ENCODE results near the gene HSD17B2. TPM values are rescaled to one million over a fixed set of nuclear protein-coding genes. Genes with fewer than 3 reads are reported as not detected.

HSD17B2 gene
- total RNA-seq, 1 donor from 2014 or later, result 105 TPM

DNA sequence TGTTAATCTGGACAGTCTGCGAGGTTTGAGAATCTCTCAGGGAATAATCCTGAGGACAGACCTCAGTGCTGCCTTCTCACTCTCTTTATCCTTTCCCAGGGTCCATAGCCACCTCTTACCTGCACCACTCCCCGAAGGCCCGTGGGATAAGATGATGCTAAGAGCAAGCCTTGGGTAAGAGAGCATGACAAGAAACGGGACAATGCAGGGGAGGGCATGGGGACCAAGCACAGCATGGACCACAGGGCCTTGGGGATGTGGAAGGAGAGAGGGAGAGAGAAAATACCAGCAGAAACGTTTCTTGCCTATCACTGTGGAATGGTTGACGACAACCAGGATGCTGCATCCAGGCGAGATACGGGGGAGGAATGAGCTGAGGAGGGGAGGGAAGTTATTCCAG lies 15.5 kb upstream of the HSD17B2 start:
- DNase-seq (ENCODE audit: low read depth in 2 of 2), result no peak

DNA sequence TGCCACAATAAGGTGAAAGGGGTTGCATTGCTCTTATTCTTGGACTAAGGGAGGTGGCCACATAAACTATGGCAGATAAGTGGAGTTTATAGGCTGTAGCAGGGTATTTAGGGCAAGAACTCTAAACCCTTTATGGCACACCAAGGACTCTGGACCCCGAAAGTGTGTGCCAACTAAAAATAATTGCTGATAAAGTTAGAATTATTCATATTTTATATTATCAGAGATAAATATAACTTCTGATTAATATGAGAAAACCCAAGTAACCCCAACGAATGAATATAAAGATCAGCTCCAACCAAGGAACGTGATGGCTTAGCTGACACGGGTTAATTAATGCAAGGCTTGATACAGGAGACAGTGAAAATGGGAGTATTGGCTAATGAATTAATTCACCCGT lies 15.0 kb upstream of the HSD17B2 start:
- DNase-seq (ENCODE audit: low read depth in 2 of 2), result no peak

DNA sequence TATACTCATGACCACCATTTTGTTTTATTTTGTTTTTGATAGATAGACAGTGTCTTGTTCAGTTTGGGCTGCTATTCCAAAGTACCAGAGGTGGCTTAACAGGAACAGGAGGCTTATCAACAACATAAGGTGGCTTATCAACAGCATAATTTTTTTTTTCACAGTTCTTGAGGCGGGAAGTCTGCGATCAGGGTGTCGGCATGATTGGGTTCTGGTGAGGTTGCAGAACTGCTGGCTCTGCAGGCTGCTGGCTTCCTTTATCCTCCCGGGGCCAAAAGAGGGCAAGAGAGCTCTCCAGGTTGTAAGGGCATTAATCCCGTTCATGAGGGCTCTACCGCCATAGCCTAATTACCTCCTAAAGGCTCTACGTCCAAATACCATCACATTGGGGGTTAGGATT lies 11.8 kb upstream of the HSD17B2 start:
- no peak for DNase-seq (ENCODE audit: low read depth in 2 of 2)

- no peak for DNase-seq (ENCODE audit: low read depth in 2 of 2)
Measured at GRCh38 chr16:82024316-82024715, 10.7 kb upstream of the HSD17B2 start.

DNA sequence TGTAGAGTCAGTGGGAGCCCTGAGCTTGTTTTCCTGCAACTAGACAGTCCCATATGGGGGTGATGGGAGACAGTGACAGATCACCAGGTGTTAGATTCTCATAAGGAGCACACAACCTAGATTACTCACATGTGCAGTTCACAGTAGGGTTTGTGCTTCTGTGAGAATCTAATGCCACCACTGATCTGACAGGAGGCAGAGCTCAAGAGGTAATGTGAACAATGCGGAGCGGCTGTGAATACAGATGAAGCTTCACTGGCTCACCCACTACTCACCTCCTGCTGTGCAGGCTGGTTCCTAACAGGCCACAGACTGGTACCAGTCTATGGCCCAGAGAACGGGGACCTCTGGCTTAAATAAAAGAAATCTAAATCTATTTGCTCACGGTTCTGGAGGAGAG lies 10.2 kb upstream of the HSD17B2 start:
- DNase-seq (ENCODE audit: low read depth in 2 of 2), result no peak

GRCh38 chr16:82027629-82028064 lies 7.4 kb upstream of the HSD17B2 start:
- DNase-seq (ENCODE audit: low read depth in 2 of 2), result no peak

DNA sequence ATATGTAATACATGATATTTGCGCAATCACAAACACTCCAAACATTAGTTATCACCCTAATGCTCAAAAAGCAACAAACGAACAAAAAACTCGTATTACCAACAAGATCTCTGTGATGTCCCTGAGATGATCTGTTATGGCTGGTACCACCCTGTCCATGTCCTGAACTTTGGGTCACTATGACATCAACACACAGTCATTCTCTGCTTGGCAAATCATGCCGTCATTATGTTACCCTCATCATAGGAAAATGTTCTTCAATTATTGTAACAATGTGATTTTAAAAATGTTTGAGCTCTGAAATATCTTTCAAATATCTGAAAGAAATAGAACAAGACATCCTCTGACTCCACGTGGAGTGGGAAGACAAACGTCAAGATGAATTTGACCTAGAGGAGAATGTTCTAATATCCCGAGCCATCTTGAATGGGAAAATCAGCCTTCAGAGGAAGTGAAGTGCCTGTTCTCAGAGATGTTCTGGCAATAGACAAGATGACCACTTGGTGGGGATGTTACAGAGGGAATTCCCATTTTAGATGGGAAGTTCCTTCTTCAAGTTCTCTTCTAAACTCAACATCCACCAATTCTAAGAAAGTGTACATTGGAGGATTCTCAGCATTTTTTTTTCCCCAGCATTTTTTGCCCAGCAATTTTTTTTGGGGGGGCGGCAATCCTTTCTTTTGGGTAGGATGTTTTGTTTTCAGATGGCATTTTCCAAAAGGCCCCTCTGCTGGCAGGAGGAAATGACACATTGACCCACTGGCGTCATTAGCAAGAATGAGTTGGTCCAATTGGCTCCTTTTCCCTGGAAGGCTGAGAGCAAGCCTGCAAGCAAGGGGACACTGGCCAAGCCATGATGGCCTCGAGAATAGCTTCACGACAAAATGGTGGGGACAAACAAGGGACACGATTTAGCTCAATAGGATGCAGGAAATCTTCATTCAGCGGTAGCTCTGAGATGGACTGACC lies 3.7 kb upstream of the HSD17B2 start:
- DNase-seq (ENCODE audit: low read depth in 2 of 2), result peak in 1 of 2 donors; percentile 72

- DNase-seq (ENCODE audit: low read depth in 2 of 2), result no peak
Measured at GRCh38 chr16:82033006-82033405, 2.0 kb upstream of the HSD17B2 start.

- DNase-seq (ENCODE audit: low read depth in 2 of 2), result peak in 1 of 2 donors; percentile 31
Measured at GRCh38 chr16:82033683-82034300, 1.3 kb upstream of the HSD17B2 start.

- no peak for DNase-seq (ENCODE audit: low read depth in 2 of 2)
Measured at GRCh38 chr16:82037251-82037650, 2.2 kb downstream of the HSD17B2 start.

GRCh38 chr16:82037666-82038065 lies 2.6 kb downstream of the HSD17B2 start:
- peak; percentile 52 to 75 for DNase-seq (ENCODE audit: low read depth in 2 of 2)

- no peak for DNase-seq (ENCODE audit: low read depth in 2 of 2)
Measured at GRCh38 chr16:82040296-82040695, 5.2 kb downstream of the HSD17B2 start.

DNA sequence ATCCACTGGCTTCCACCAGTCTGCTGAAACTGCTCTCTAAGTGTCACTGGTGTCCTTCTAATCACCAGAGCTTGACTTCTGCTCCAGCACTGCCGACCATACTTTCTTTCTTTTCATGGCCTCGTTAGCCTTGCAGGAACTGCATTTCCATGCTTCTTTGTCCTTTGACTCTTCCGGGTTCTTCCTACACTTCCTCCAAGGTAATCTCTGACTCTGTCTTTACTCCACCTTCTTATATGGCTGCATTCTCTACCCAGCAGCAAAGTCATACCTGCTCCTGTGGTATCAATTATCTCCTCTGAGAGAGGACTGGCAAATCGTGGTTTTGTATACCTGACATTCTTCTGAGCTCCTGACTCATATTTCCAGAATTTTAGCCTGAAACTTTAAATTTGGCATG lies 6.5 kb downstream of the HSD17B2 start:
- DNase-seq (ENCODE audit: low read depth in 2 of 2), result no peak

DNA sequence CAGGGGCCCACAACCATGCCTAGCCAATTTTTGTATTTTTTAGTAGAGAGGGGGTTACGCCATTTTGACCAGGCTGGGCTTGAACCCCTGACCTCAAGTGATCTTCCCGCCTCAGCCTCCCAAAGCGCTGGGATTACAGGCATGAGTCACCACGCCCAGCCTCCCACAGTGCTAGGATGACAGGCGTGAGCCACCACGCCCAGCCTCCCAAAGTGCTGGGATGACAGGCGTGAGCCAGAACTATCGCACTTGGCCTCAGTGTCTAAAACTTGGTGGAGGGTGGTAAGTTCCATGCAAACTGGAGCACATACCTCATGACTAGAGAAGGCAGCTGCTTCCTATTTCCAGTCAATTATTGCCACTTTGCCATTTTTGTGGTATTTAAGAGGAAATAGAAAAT lies 7.1 kb downstream of the HSD17B2 start:
- DNase-seq (ENCODE audit: low read depth in 2 of 2), result no peak

GRCh38 chr16:82042846-82043245 lies 7.8 kb downstream of the HSD17B2 start:
- DNase-seq (ENCODE audit: low read depth in 2 of 2), result no peak

DNA sequence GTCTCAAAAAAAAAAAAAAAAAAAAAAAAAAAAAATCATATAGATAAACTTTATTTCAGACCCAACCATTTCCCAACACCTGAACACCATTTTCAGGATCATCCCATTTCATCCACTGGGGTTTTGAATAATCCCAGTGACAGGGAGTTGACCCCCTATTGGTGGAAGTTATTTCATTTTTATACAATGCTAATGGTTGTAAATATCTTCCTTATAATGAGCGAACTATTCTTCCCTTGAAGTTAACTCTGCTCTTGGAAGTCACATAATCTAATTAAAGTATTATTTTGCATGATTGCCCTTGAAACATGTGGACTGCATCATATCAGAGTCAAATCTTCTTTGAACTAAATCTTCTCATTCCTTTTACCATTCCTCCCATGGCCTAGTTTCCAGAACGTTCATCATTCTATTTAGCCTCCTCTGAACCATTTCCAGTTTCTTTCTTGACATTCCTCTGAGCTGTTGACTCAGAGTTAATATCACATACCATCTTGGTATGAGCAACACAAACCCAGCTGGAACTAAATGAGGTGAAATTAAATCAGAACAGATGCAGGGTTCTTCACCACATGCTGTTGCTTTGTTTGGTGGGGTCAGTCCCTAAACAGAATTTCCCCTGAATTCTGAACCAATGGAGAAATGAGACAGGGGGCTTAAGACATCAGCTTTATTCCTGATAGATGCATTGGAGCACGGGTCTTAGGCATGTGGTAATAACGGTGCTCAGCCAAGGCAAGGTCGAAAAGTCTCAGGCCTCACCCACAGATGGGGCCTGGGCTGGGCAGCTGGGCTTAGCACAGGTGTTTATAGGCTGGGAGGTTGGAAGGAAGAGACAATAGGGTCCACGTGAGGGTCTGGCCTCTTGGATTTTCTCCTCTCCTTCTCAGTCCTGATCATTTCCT lies 8.9 kb downstream of the HSD17B2 start:
- no peak for DNase-seq (ENCODE audit: low read depth in 2 of 2)

- DNase-seq (ENCODE audit: low read depth in 2 of 2), result no peak
Measured at GRCh38 chr16:82044585-82044911, 9.5 kb downstream of the HSD17B2 start.

DNA sequence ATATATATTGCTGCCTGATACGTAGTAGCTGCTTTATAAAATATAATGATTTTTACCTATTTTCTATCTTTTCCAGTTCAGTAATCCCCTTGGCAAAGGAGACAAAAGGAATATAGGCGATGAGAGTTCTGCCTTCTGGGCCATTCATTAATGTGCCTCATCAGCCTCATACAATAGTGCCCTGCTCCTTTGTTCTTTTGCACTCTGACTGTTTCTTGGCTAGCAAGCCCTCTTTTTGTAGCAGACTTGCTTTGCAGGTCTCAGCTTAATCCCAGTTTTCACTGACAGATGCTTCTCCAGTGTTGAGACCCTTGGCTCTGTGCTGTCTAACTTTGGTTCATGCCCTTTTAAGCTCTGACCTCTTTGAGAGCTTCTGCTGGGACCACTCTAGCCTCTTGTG lies 10.4 kb downstream of the HSD17B2 start:
- DNase-seq (ENCODE audit: low read depth in 2 of 2), result no peak

- DNase-seq (ENCODE audit: low read depth in 2 of 2), result no peak
Measured at GRCh38 chr16:82046541-82046940, 11.5 kb downstream of the HSD17B2 start.

DNA sequence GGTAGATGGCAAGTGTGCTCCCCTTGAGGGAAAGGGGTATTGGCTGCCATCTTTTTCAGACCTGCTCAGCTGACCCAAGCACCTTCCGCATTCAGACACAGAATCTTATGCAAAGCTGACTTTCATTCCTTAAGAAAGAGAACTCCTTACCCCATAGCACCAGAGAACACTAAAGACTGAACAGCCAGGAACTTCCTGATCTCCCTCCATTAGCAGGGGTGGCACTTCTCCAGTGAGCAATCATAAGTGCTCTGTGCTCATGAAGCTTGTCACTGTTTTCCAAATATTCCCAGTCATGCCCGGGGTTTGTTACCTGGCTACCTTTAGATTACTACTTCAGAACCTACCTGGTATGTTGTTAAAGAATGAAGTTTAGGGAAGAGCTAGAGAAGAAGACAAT lies 11.9 kb downstream of the HSD17B2 start:
- no peak for DNase-seq (ENCODE audit: low read depth in 2 of 2)

GRCh38 chr16:82047374-82047773 lies 12.3 kb downstream of the HSD17B2 start:
- DNase-seq (ENCODE audit: low read depth in 2 of 2), result no peak

GRCh38 chr16:82047787-82048186 lies 12.7 kb downstream of the HSD17B2 start:
- no peak for DNase-seq (ENCODE audit: low read depth in 2 of 2)

Measured in dermis microvascular lymphatic vessel endothelial cell (primary cell).